Testis (tissue), 2 donors: ENCODE data around the gene FOXD4L1.
"Not testable (repeated sequence)": the region's sequence is repeated elsewhere in the genome, so short reads cannot be mapped to it uniquely, and the experiment has no call there.

Source experiments
- POLR2A ChIP-seq: fragments of 450-650 bp; IDR thresholded peaks from one replicate; pipeline ENCODE4 v1.6.1; 2017; ENCODE audit warnings: antibody characterized with exemption, mild to moderate bottlenecking, moderate library complexity
- TF ChIP-seq, protein P1 (sequence below), 3 experiments: fragments of 450-650 bp in 2 of 3; fragments of 200-600 bp in 1 of 3; sonication (generic) in 1 of 3; IDR thresholded peaks; one replicate each; pipeline ENCODE4 v1.5.1; 2016 to 2019; ENCODE audit warnings: antibody characterized with exemption in 3 of 3, mild to moderate bottlenecking in 2 of 3, moderate library complexity in 1 of 3

DNA sequence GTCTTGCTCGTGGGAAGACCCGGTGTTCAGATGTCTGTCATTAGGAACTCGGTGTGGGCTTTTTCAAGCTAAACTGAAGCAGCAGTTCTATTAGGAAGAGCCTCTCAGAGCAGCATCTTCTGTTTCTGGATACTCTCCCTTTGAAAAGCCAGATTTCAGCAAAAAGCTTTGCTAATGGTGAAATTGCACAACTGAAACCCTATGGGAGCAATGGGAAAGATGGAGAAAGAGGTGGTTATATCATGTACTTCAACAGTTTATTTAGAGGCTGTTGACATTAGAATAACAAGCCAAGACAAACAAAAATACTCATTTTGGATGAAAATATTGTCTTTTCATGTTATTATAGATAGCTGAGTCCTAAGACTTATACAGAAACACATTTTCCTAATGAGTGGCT is 30.4 kb downstream of the FOXD4L1 start:
- TF ChIP-seq, protein P1, sequence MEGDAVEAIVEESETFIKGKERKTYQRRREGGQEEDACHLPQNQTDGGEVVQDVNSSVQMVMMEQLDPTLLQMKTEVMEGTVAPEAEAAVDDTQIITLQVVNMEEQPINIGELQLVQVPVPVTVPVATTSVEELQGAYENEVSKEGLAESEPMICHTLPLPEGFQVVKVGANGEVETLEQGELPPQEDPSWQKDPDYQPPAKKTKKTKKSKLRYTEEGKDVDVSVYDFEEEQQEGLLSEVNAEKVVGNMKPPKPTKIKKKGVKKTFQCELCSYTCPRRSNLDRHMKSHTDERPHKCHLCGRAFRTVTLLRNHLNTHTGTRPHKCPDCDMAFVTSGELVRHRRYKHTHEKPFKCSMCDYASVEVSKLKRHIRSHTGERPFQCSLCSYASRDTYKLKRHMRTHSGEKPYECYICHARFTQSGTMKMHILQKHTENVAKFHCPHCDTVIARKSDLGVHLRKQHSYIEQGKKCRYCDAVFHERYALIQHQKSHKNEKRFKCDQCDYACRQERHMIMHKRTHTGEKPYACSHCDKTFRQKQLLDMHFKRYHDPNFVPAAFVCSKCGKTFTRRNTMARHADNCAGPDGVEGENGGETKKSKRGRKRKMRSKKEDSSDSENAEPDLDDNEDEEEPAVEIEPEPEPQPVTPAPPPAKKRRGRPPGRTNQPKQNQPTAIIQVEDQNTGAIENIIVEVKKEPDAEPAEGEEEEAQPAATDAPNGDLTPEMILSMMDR (IDR thresholded peaks at IDR 0.05), result not testable (repeated sequence)
- TF ChIP-seq POLR2A, result not testable (repeated sequence)
